Activated CD8-positive, alpha-beta memory T cell treated with anti-CD3 and anti-CD28 coated beads for 1 hour (primary cell): ENCODE measurements around the gene DHX58.
A peak's percentile ranks its signal among the peaks of the same experiment; 100 is the strongest.
"Not testable (repeated sequence)": the region's sequence is repeated elsewhere in the genome, so short reads cannot be mapped to it uniquely, and the experiment has no call there.

Experiments used
- DNase-seq, 2 donors: peaks; one replicate each; pipeline ENCODE4 v3.0.0-alpha.2; 2020; ENCODE audit warnings: low read depth in 1 of 2; ENCODE audit errors: extremely low read depth in 1 of 2

Gene DHX58

GRCh38 chr17:42112552-42113176, at the start of gene DHX58:
TSS of gene DHX58 (minus strand) at chr17:42112714. CDS start at chr17:42111892, 822 bp downstream.
- peak in 1 of 2 donors; percentile 56 for DNase-seq

GRCh38 chr17:42160531-42160910, 48.0 kb upstream of the DHX58 start:
- DNase-seq, result no peak

GRCh38 chr17:42159796-42160530, 47.4 kb upstream of the DHX58 start:
- no peak for DNase-seq

- DNase-seq, result no peak
Measured at GRCh38 chr17:42155614-42156045, 43.1 kb upstream of the DHX58 start.

DNA sequence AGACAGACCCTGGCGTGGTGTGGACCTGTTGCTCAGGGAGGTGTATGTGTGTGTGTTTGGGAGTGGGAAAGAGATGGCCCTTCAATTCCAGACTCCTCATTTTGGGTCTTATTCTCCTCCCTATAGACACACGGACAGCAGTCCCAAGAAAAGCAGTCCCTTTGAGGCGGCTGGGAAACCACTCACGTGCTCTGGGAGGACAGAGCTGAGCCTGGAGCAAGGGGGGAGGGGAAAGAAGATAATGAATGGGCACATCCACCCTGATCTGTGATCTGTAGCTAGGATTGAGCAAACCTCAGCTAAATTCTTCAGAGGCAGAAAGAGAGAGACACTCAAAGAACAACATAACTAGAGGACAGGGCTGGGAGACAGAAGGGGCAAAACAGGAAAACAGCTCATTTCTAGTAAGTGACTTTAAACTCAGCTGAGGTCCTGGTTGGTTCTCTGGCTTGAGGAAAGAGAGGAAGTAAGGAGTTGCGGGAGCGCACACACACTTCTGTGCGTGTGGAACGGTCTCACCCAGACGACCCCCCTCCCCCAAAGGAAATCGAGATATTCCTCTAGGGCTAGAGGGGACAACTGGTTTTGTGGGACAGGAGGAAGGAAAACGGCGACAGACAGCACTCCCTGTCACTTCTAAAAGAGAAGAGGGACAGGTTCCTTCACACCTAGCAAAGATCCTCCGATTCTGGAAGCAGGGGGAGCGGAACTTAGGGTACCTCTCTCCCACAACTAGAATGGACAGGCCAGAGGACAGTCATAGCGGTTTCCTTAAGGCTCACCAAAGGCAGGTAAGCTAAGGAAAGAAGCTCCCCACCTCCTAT, 41.6 kb upstream of the DHX58 start:
- no peak for DNase-seq

GRCh38 chr17:42146911-42147607, 34.5 kb upstream of the DHX58 start:
- DNase-seq, result no peak

DNA sequence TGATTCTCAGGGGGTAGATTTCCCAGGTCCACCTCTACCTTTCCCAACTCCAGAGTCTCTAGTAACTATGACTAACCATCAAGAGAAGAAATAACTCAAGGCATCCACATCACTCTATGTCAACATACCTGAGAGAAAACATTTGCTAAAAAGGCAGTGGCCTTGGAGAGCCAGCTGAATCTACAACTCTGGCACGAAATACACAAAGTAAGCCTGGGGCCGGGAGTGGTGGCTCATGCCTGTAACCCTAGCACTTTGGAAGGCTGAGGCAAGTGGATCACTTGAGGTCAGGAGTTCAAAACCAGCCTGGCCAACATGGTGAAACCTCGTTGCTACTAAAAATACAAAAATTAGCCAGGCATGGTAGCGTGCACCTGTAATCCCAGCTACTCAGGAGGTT, 30.6 kb upstream of the DHX58 start:
- not testable (repeated sequence) for DNase-seq

GRCh38 chr17:42142371-42142896, 29.9 kb upstream of the DHX58 start:
- DNase-seq, result no peak

DNA sequence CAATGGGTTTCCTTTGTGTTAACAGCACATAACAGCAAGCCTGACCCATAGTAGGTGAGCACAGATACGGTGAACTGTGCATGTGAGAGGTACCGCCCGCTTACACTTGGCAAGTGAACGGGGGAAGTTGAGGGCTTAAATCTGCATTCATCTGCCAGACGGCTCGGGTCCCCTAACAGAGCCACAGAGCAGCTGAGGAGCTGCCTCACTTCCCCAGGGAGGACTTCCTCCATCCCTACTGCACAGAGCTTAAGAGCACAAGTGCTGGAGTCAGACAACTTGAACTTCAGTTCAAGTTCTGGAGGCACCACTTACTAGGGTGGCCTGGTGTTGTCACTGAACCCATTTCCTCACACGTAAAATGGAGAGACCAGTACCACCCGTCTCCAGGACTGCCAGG, 28.9 kb upstream of the DHX58 start:
- DNase-seq, result no peak

DNA sequence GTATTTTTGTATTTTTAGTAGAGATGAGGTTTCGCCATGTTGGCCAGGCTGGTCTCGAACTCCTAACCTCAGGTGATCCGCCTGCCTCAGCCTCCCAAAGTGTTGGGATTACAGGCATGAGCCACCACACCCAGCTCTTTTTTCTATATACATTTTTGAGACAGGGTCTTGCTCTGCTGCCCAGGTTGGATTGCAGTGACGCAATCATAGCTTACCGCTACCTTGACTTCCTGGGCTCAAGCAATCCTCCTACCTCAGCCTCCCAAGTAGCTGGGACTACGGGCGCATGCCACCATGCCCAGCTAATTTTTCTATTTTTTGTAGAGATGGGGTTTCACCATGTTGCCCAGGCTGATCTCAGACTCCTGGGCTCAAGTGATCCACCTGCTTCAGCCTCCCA, 28.2 kb upstream of the DHX58 start:
- not testable (repeated sequence) for DNase-seq

GRCh38 chr17:42138749-42139492, 26.4 kb upstream of the DHX58 start:
- no peak for DNase-seq

DNA sequence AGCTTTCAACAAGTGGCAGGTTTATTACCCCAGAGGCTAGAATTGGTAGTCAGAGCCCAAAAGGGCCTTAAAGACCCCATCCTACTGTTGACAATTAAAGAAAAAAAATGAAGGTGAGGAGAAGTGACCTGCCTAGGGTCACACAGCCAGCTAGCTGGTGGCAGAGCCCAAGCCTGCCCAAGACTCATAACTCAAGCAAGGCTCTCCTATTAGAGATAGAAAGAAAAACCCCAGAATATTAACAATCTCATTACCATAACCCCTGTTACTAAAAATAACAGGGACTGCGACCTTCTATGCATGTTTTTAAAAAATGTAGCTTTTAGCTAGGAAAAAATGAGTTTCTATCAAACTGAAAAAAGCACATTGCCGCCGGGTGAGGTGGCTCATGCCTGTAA, 24.1 kb upstream of the DHX58 start:
- no peak for DNase-seq

GRCh38 chr17:42135664-42136653, 23.4 kb upstream of the DHX58 start:
- DNase-seq, result no peak

DNA sequence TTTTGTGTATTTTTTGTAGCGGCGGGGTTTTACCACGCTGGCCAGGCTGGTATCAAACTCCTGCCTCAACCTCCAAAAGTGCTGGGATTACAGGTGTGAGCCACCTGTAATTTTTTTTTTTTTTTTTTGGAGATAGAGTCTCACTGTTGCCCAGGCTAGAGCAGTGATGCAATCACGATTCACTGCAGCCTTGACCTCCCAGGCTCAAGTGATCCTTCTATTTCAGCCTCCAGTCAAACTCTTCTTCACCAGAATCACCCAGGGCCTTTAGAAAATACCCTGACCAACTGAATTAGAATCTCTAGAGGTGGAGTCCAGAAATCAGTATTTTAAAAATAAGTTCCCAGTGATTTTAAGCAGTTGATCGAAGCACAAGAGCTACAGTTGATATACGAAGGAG, 22.6 kb upstream of the DHX58 start:
- no peak for DNase-seq

- DNase-seq, result no peak
Measured at GRCh38 chr17:42133461-42134041, 21.0 kb upstream of the DHX58 start.

GRCh38 chr17:42132941-42133340, 20.4 kb upstream of the DHX58 start:
- no peak for DNase-seq

GRCh38 chr17:42131981-42132432, 19.5 kb upstream of the DHX58 start:
- no peak for DNase-seq

DNA sequence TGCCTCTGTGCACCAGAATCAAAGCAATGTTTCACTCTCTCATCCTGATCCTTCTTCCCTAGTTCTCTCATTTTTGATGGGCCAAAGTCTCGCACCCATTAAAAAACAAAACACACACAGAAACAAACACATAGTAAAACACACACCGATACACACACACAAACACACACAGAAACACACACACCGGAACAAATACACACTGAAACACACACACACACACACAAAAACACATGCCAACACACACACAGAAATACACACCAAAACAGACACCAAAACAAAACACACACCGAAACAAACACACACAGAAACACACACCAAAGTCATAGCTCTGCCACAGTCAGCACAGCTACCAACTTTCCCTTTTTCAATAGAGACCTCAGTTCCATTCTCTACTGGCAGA, 18.7 kb upstream of the DHX58 start:
- no peak for DNase-seq
